Suprapubic skin (tissue), 4 donors: ENCODE data around the gene ILF2.

Experiments used
- POLR2A ChIP-seq, 2 donors: fragments of 450-650 bp; IDR thresholded peaks; one replicate each; pipeline ENCODE4 v1.6.1; 2017; ENCODE audit warnings: antibody characterized with exemption in 2 of 2, mild to moderate bottlenecking in 2 of 2, moderate library complexity in 2 of 2
- POLR2AphosphoS5 ChIP-seq, 3 donors: sonication (generic); formaldehyde crosslinking; IDR thresholded peaks; one replicate each; pipeline ENCODE4 v1.6.1; 2017; ENCODE audit warnings: antibody characterized with exemption in 3 of 3
- TF ChIP-seq, protein P1 (sequence below), 2 donors: fragments of 200-600 bp in 1 of 2; fragments of 450-650 bp in 1 of 2; sonication (generic) in 1 of 2; IDR thresholded peaks; one replicate each; pipeline ENCODE4 v1.5.1; 2016 to 2019; ENCODE audit warnings: antibody characterized with exemption in 2 of 2, mild to moderate bottlenecking in 1 of 2, moderate library complexity in 1 of 2

DNA sequence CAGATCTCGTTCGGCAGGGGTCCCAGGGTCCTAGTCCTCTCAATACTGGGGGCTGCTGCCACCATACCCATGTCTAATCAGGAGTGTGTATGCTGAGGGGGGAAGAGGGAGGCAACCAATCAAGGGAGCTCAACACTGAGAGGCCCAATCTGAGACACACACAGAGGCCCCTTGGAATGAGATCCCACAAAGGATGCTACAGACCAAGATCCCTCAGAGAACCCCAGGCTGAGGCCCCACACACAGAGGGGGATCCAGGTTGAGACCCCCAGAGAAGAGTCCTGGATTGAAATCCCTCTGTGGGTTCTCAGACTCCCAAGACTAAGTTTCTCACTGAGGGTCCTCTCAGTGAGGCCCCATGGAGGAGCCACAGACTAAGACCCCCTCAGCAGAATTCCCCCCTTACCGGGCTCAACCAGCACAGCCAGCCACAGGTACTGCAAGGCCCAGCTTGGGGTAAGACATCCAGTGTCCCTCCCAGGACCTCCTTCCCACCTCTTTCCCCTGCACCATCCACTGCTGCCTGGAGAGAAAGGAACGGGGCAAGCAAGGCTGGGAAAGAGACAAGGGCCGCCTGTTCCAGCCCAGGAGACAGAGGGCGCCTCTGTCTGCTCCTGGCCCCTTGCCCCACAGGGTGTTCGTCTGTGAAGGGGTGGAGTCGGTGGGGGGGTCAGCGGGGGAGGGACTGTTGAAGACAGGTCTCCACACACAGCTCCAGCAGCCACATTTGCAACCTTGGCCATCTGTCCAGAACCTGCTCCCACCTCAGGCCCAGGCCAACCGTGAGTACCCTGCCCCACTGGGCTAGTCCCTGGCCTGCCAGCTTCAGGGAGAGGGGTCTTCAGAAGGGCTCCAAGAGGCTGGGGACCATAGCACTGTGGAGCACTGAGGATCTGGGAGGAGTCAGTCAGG lies 42.8 kb downstream of the ILF2 start, which contains the start of gene S100A1:
- TF ChIP-seq, protein P1, sequence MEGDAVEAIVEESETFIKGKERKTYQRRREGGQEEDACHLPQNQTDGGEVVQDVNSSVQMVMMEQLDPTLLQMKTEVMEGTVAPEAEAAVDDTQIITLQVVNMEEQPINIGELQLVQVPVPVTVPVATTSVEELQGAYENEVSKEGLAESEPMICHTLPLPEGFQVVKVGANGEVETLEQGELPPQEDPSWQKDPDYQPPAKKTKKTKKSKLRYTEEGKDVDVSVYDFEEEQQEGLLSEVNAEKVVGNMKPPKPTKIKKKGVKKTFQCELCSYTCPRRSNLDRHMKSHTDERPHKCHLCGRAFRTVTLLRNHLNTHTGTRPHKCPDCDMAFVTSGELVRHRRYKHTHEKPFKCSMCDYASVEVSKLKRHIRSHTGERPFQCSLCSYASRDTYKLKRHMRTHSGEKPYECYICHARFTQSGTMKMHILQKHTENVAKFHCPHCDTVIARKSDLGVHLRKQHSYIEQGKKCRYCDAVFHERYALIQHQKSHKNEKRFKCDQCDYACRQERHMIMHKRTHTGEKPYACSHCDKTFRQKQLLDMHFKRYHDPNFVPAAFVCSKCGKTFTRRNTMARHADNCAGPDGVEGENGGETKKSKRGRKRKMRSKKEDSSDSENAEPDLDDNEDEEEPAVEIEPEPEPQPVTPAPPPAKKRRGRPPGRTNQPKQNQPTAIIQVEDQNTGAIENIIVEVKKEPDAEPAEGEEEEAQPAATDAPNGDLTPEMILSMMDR (IDR thresholded peaks at IDR 0.05), result no peak
- TF ChIP-seq POLR2A (IDR thresholded peaks at IDR 0.05) (no peak), POLR2AphosphoS5 (IDR thresholded peaks at IDR 0.05) (no peak)
